HG03520 (cell line): ENCODE measurements around the gene MOV10L1.
"Not testable (repeated sequence)": the region's sequence is repeated elsewhere in the genome, so short reads cannot be mapped to it uniquely, and the experiment has no call there.

ENCODE experiments used
- ATAC-seq: cut with Tn5 transposase; IDR thresholded peaks from one replicate; pipeline ENCODE4 v1.9.1; 2021; ENCODE audit warnings: mild to moderate bottlenecking, moderate library complexity; ENCODE audit not compliant: unreplicated experiment

MOV10L1 gene

DNA sequence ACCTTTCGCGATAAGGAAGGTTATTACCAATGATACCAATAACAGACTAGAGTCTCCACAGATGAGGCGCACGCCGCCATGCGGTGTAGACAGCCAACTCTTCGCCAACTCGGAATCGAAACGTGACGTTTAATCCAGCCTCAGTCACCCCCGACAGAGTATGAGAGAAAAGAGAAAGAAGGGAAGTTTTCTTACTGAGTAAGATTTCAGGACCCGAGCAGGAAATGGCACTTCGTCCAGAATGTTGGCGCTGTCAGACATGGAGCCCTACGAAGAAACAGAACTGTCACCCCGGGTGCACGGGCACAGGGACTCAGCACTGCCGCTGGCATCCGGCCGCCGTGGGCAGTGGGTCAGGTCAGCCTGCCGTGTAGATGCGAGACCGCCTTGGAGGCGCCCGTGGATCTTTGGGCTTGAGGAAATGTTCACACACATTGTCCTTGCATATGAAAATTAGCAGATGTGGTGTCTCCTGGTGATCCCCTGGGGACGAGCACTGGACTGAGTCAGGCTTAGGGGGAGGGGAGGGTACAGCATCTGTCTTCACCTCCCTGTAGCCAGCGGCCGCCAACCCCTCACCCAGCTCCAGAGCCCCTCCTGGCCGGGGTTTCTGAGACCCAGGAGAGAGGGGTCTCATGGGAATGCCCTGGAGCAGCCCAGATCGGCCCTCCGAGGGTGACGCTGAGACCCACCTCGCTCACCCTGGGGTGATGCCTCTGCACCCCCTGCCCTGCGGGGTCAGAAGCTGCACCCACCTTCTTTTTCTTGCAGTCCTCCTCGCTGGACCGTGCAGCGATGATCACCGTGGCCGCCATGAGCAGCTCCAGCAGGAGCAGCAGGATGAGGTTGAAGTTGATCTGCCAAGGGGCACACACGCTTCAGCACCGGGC is 12.9 kb upstream of the MOV10L1 start:
- no peak for ATAC-seq

DNA sequence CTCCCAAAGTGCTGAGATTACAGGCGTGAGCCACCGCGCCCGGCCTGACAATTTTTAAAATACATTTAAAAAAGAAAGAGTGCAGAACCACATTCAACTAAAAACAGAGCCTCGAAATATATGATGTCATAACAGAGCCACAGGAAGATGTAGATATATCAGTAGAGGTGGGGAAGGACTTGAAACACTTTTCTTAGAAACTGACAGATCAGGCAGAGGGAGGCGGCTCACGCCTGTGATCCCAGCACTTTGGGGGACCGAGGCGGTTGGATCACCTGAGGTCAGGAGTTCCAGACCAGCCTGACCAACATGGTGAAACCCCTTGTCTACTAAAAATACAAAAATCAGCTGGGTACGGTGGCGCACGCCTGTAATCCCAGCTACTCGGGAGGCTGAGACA is 11.6 kb upstream of the MOV10L1 start:
- ATAC-seq: no peak

DNA sequence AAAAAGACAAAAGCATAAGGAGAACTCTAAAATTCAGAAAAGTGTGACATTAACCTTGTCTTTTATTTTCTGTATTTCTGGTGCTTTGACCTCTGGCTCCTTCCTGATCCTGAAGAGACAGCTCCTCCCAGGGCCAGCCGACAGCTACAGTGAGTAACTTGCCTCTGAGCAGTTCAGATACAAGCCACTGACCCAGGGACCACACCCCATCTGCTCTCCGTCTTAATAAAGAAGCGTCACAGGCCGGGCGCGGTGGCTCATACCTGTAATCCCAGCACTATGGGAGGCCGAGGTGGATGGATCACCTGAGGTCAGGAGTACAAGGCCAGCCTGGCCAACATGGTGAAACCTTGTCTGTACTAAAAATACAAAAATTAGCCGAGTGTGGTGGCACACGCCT is 11.0 kb upstream of the MOV10L1 start:
- ATAC-seq: no peak

DNA sequence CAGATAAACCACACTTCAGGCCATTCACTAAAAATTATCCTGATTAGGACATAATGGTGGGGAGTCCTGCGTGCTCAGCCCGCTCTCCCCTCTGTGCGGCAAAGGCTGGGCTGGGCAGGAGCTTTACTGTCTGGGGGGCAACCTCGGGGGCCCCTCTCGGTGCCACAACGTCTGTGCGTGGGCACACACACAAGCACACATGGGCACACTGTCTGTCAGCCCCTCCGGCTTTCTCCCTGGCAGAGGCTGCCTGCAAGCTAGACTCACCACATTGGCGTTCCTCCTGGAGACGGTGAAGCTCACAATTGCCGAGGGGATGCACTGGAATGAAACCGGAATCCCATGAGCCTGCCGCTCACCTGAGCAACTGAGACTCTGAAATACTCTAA is 9.7 kb upstream of the MOV10L1 start:
- no peak for ATAC-seq

DNA sequence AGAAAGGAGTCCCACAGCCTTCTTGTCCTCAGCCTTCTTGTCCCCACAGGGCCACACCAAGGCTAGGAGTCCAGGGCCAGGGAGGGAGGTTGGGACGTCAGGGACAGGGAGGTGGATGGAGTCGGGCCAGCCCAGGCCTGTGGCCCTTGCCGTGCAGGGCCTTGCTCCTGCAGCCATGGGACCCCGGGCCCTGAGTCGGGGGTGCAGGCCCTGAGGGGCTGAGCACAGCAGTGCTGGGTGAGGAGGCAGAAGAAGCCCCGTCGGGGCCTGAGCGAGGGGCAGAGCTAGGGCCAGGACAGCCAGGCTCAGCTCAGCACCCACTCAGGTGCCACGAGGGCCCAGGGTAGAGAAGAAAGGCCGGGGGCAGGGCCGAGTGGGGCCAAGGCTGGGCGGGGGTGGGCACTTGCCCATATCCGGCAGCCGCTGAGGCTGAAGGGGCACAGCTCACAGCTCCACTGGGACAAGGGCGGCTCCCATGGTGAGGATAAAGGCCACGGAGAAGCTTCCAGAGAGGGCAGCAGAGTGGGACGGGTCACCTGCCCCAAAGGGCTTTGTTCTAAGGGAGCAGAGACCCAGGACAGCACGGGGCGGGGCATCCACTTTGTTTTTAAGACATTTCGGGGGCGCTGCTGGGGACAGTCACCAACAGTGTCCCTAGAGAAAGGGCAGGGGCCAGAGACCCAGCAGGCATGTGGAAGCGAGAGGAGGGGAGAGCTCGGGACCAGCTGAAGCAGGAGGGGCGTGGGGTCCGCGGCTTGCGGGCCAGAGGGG is 8.2 kb upstream of the MOV10L1 start:
- ATAC-seq: no peak

DNA sequence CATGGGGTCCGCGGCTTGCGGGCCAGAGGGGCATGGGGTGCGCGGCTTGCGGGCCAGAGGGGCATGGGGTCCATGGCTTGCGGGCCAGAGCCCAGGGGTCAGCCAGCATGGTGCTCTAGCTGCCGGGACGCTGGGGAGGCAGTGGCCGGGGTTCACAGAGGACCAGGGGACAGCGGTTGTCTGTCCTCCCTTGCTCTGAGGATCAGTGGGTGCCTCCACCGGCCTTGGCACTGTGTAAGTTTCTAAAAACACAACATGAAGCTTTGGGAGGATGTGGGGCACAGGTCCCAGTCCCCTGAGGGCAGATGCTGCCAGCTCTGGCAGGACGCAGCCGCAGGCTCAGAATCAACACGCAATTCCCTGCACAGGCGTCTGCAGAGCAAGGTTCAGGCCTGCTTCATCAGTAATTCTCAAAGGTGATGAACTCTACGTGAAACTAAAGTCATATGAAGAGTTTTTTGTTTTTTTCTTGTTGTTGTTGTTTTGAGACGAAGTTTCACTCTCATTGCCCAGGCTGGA is 7.5 kb upstream of the MOV10L1 start:
- ATAC-seq: no peak

DNA sequence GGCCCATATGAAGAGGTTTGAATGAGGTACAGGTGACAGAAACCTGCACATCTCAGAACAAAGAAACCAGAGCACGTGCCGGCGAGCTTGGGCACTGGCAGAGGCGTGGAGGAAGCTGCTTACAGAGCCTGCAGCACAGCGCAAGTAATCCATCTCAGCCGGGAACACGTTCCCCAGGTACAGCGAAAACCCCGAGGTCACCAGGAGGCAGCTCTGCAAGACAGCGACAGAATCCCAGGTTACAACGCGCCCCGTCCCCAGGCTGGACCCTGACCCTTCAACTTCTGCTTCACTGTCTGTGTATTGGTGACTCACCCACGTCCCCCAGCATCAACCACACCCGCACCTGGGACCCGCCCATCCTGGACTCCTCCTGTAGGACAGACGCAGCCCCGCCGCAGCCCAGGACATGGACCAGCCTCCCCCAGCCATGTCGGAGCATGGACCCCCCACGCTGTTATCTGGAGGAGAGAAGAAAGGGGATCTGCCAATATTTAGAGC is 6.8 kb upstream of the MOV10L1 start:
- no peak for ATAC-seq

DNA sequence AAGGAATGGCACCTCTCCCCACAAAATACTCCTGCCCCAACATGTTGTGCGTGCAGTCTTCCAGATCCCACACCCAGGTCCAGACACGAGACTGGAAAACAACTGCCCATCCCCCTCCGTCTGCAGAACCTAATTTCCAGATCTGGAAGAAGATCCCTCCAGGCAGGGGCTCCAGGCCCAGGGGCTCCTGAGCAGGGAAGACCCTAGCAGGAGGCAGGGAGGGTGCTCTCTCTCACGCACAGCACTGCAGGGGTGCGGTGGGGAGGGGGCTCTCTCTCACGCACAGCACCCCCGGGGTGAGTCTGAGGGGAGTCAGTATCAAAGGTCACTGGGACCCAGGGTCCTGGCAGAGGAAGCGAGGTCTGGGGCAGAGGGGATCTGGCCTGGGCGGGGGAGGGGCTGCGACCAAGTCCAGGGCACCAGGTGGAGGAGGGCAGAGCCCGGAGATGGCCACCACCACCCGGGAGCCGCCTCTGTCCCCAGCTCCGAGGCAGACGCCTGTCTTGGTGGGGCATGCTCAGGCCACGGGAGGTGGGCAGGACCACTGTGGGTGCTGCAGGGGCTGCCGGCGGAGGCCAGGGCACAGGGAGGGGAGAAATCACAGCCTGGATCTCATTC is 6.2 kb upstream of the MOV10L1 start:
- ATAC-seq: no peak

DNA sequence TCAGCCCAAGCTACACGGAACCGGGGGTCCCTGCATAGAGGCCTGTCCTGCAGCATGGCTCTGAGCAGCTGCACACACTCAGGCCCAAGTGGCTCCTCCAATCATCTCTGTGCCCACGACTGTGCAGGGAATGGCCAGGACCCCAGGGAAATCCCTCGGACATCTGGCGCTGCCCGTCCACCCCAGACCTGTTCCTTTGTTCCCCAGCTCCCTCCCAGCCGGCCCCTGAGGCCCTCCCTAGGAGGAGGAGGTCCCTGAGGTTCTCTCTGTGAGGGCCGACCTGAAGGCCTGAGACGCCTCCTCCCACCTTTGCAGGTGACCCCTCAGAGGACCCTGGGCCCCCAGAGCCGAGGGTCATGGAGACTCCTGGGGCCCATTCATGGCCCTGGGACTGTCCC is 5.7 kb upstream of the MOV10L1 start:
- ATAC-seq: no peak

DNA sequence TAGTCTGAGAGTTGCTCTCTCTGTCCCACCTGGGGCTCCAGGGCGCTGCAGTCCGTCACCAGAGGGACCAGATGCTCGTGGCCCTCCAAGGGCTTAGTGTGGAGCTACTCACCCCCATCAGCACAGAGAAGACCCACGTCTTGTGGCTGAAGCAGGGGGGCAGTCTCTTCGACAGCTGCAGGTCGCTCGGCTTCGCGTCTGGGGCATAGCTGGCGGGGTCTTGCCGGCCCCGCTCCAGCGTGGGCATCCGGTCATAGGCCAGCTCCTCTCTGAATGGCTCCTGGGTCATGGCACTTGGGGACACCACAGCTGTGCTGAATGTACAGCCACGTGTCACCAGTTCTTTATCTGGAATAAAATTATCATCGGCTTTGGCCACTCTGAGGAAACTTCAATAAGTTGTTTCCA is 5.2 kb upstream of the MOV10L1 start:
- ATAC-seq: no peak

DNA sequence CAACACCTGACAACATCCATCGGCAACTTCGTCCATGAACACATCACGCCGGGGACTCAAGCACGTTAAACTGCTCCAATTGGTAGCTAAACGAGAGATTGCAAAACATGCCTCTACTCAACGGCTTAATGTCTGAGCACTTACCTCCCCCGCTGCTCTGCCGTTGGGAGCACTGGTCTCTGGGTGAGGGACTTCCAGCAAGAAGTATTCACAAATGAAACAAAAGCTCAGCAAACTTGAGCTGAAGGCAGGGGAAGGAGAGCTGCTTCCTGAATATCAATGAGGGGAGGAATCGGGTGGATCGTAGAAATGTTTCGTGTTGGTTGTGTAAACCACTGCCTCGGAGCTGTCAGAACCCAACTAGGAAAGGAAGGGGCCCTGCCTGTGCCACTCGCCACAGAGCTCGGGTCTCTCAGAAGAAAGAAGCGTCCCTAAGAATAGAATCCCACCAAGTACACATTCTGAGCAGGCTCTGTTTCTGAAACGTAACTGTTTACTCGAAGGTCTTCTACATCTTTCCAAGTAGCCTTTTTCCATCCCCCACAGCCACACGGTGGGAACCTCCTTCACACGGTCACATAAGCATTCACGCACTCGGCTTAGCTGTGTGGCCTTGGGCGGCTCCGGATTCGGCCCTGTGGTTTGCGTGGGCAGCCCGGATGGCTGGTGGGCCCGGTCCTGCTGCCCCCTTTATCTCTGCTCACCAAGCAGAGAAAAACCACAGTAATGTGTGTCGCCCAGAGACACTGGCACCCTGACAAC is 4.4 kb upstream of the MOV10L1 start, which contains the start of gene MLC1:
Gene MLC1, minus strand, starts transcription at position 216 of the 762 bp plus-strand sequence. CDS start 524 bp downstream, outside the sequence.
- ATAC-seq: no peak

DNA sequence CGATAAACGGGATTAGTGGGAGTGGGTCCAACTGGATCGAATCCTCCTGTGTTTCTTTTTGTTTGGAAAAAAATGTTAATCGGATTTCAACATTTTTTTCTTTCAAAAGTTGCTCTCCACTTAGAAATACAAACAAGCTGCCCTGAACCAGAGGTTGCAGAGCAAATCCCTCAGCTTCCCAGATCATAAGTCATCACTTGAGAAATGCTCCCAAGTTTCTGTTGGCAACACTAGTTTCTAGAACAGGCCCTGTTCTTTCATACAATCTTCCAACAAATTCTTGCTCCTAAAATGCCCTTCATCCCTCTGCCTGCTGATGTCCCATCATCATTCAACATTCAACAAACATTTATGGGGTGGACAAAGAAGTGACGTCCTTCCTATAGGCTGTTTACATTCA is 3.3 kb upstream of the MOV10L1 start:
- ATAC-seq: no peak

DNA sequence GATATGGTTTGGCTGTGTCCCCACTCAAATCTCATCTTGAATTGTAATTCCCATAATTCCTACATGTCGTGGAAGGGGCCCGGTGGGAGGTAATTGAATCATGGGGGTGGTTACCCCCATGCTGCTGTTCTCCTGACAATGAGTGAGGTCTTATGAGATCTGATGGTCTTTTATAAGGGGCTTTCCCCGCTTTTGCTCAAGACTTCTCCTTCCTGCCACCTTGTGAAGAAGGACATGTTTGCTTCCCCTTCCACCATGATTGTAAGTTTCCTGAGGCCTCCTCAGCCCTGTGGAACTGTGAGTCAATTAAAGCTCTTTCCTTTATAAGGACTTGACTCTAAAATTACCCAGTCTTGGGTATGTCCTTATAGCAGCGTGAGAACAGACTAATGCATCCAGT is 2.8 kb upstream of the MOV10L1 start:
- not testable (repeated sequence) for ATAC-seq

DNA sequence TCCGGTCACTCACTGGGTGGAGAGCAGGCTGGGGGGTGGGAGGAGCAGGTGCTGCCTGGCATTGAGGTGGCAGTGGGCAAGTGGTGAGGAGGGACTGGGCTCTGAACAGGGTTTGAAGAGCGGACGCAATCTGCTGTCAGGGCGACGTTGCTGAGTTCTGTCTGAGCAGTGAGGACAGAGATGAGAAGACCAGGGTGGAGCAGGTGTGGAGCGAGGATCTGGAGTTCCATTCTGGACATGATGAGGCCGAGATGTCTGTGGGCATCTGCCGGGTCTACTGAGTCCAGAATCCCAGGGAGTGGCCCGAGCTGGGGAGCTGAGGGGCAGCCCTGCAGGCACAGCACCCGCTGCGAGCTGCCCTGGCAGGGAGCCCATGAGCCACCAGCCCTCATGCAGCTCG is 2.2 kb upstream of the MOV10L1 start:
- no peak for ATAC-seq

DNA sequence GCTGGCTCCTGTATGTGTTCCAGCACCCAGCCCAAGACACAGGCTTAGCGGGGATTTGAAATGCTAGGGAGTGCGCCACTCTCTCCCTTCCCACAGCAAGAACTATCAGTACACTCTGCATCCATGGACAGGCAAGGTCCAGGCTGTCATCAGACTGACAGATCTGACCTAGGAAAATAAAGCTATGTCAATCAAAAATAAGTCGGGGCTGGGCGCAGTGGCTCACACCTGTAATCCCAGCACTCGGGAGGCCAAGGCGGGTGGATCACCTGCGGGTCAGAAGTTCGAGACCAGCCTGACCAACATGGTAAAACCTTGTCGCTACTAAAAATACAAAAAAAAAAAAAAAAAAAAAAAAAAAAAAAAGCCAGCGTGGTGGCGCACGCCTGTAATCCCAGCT is 1.7 kb upstream of the MOV10L1 start:
- no peak for ATAC-seq

DNA sequence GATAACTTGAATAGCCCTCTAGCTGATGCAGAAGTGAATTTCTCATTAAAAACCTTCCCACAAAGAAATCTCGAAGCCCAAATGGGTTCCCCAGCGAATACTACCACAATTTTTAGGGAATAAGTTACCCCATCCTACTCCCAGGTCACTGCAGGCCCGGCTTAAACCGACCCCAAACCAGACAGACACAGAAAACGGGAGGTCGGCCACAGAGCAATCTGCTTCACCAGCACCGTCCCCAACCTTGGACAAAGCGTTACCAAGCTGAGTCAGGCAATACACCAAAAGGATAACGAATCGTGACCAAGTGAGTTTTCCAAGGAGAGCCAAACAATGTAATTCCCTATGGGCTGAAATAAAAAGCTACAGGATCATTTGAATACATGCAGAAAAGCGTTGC is 575 bp upstream of the MOV10L1 start:
- ATAC-seq: no peak

DNA sequence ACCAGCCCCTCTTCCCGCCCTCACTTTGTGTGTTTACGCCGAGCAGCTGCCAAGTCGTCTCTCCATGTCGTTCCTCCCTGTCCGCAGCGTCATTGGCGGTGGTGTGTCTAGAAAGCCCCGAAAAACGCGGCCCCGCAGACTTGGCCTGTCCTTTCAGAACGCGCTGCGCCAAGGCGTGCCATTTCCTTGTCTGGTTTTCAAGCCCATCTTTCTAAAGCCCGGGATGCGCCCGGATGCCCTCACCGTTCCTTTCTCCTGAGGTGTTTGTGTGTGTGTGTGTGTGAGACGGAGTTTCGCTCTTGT is 557 bp downstream of the MOV10L1 start:
- ATAC-seq: no peak

DNA sequence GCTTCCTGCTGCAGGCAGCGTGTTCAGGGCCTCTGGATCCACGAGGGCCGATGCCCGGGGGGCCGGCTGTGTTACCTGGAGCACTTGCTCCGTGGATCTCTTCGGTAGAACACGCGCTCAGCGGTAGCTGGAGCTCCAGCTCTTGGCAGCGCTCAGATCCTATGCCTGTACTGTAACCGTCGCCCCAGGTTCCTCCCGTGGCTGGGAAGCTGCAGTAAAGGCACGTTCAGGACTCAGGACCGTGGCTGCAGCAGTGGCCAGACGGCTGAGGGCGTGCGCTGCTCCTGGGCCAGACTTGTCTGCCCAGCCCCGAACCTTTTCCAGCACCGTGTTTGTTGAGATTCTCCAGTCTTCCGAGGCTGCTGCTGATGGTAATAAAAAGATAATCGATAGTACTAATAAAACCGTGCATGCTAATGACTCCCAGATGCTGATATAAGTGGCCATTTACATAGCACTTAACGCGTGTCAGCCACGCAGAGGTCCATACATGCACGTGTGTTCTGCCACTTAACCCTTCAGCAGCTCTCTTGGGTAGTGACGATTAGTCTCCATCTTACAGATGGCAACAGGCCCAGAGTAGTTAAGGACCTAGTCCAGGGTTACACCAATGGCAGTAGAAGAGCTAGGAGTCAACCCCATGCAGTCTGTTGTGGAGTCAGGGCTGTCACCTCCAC is 1.4 kb downstream of the MOV10L1 start:
- ATAC-seq: no peak

DNA sequence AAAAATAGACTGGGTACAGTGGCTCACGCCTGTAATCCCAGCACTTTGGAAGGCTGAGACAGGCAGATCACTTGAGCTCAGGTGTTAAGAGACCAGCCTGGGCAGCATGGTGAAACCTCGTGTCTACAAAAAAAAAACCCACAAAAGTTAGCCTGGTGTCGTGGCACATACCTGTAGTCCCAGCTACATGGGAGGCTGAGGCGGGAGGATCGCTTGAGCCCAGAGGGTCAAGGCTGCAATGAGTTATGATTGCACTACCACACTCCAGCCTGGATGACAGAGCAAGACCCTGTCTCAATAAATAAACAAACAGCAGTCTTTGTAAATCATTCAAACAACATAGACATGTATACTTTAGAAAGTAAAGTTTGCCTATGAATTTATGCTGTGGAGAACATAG is 2.5 kb downstream of the MOV10L1 start:
- ATAC-seq: no peak

DNA sequence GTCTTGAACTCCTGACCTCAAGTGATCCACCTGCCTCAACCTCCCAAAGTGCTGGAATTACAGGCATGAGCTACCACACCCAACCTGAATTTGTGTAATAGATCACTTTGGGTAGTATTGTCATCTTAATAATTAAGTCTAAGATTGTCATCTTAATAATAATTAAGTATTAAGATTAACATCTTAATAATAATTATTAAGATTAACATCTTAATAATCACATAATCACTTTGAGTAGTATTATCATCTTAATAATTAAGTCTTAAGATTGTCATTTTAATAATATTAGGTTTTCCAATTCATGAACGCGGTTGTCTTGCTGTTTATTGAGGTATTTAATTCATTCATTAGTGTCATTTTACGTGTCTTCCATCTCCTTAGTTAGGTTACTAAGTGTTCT is 8.2 kb downstream of the MOV10L1 start:
- no peak for ATAC-seq
